SK-N-SH treated with all-trans-retinoic acid at 6 μM for 48 hours (cell line): Measurements from ENCODE around the gene CNTNAP2.

ENCODE experiments used
- ATAC-seq: fragments of 200-7000 bp; cut with Tn5 transposase; 3 replicates; pipeline ENCODE4 v1.9.1; 2020; ENCODE audit warnings: mild to moderate bottlenecking, moderate library complexity
- ARNTL ChIP-seq: fragments of 450-650 bp; formaldehyde crosslinking; IDR thresholded peaks from 2 replicates; pipeline ENCODE4 v1.5.0; 2020; ENCODE audit warnings: low read depth, mild to moderate bottlenecking, moderate library complexity, borderline replicate concordance
- BACH2 ChIP-seq: fragments of 250-450 bp; sonication (Bioruptor Pico); IDR thresholded peaks from 2 replicates; pipeline ENCODE4 v1.9.0; 2021; ENCODE audit warnings: mild to moderate bottlenecking, borderline replicate concordance
- ESRRG ChIP-seq: fragments of 250-450 bp; sonication (Bioruptor Pico); IDR thresholded peaks from 2 replicates; pipeline ENCODE4 v1.6.1; 2021; ENCODE audit warnings: mild to moderate bottlenecking
- GLIS3 ChIP-seq: fragments of 250-450 bp; sonication (Bioruptor Pico); IDR thresholded peaks from 2 replicates; pipeline ENCODE4 v1.5.0; 2020; ENCODE audit warnings: mild to moderate bottlenecking, moderate library complexity
- ISL1 ChIP-seq: fragments of 250-450 bp; sonication (Bioruptor Pico); IDR thresholded peaks from 2 replicates; pipeline ENCODE4 v2.1.2; 2022; ENCODE audit warnings: mild to moderate bottlenecking, moderate library complexity
- OSR1 ChIP-seq: fragments of 250-450 bp; sonication (Bioruptor Pico); IDR thresholded peaks from 2 replicates; pipeline ENCODE4 v1.8.0; 2022; ENCODE audit warnings: moderate library complexity, mild to moderate bottlenecking, inconsistent platforms
- PPARA ChIP-seq: fragments of 250-450 bp; sonication (Bioruptor Pico); IDR thresholded peaks from 2 replicates; pipeline ENCODE4 v1.5.0; 2020; ENCODE audit warnings: mild to moderate bottlenecking, borderline replicate concordance
- RARB ChIP-seq: fragments of 250-450 bp; sonication (Bioruptor Pico); IDR thresholded peaks from 2 replicates; pipeline ENCODE4 v1.8.0; 2021; ENCODE audit warnings: mild to moderate bottlenecking, moderate library complexity
- SNAI2 ChIP-seq: fragments of 250-450 bp; sonication (Bioruptor Pico); IDR thresholded peaks from 2 replicates; pipeline ENCODE4 v1.5.0; 2020; ENCODE audit warnings: mild to moderate bottlenecking, moderate library complexity
- TCF4 ChIP-seq: fragments of 250-450 bp; sonication (Bioruptor Pico); IDR thresholded peaks from 2 replicates; pipeline ENCODE4 v1.8.0; 2021; ENCODE audit warnings: mild to moderate bottlenecking, moderate library complexity, borderline replicate concordance
- ZC3H10 ChIP-seq: fragments of 250-450 bp; sonication (Bioruptor Pico); IDR thresholded peaks from 2 replicates; pipeline ENCODE4 v1.5.1; 2021; ENCODE audit warnings: mild to moderate bottlenecking, moderate library complexity
- ZFP3 ChIP-seq: fragments of 250-450 bp; sonication (Bioruptor Pico); IDR thresholded peaks from 2 replicates; pipeline ENCODE4 v1.5.0; 2020; ENCODE audit warnings: mild to moderate bottlenecking, moderate library complexity
- ZFP30 ChIP-seq: fragments of 450-650 bp; formaldehyde crosslinking; IDR thresholded peaks from 2 replicates; pipeline ENCODE4 v1.5.0; 2022; ENCODE audit warnings: mild to moderate bottlenecking, moderate library complexity
- ZNF565 ChIP-seq: fragments of 450-650 bp; formaldehyde crosslinking; conservative IDR thresholded peaks from 2 replicates; pipeline ENCODE4 v1.5.0; 2020; ENCODE audit warnings: low read depth, mild to moderate bottlenecking, moderate library complexity
- ZNF70 ChIP-seq: fragments of 450-650 bp; formaldehyde crosslinking; IDR thresholded peaks from 2 replicates; pipeline ENCODE4 v1.5.0; 2020; ENCODE audit warnings: mild to moderate bottlenecking, moderate library complexity
- ZNF8 ChIP-seq: fragments of 450-650 bp; formaldehyde crosslinking; IDR thresholded peaks from 2 replicates; pipeline ENCODE4 v1.5.0; 2020; ENCODE audit warnings: mild to moderate bottlenecking, moderate library complexity
- TF ChIP-seq, protein P1 (sequence below): fragments of 250-450 bp; sonication (Bioruptor Pico); IDR thresholded peaks from 2 replicates; pipeline ENCODE4 v1.8.0; 2020; ENCODE audit warnings: mild to moderate bottlenecking, moderate library complexity, borderline replicate concordance
- TF ChIP-seq, protein P2 (sequence below): fragments of 250-450 bp; sonication (Bioruptor Pico); IDR thresholded peaks from 2 replicates; pipeline ENCODE4 v1.5.0; 2020; ENCODE audit warnings: mild to moderate bottlenecking, moderate library complexity
- TF ChIP-seq, protein P3 (sequence below): fragments of 250-450 bp; sonication (Bioruptor Pico); IDR thresholded peaks from 2 replicates; pipeline ENCODE4 v1.8.0; 2021; ENCODE audit warnings: low read depth, mild to moderate bottlenecking, moderate library complexity, borderline replicate concordance
- TF ChIP-seq, protein P4 (sequence below): fragments of 250-450 bp; sonication (Bioruptor Pico); IDR thresholded peaks from 2 replicates; pipeline ENCODE4 v1.5.1; 2020; ENCODE audit warnings: low read depth, mild to moderate bottlenecking, moderate library complexity
- TF ChIP-seq, protein P5 (sequence below): fragments of 250-450 bp; sonication (Bioruptor Pico); IDR thresholded peaks from 2 replicates; pipeline ENCODE4 v1.5.1; 2021; ENCODE audit warnings: mild to moderate bottlenecking, moderate library complexity

CNTNAP2 gene

DNA sequence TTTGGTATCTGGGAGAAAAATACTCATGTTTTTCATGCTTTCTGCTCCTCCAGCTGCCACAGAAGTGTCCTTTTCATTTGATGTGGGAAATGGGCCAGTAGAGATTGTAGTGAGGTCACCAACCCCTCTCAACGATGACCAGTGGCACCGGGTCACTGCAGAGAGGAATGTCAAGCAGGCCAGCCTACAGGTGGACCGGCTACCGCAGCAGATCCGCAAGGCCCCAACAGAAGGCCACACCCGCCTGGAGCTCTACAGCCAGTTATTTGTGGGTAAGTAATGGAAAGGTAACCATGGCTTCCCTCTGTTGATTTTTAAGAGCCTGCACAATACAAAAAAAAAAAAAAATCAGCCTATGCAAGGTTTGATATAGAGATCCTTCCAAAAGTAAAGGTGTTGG lies 2030.8 kb downstream of the CNTNAP2 start:
- TF ChIP-seq GLIS3 (CRISPR knock-in tag) (no peak), ZC3H10 (no peak), ZFP3 (CRISPR knock-in tag) (no peak), SNAI2 (CRISPR knock-in tag) (no peak), OSR1 (CRISPR knock-in tag) (no peak), ZFP30 (CRISPR knock-in tag) (no peak), TCF4 (CRISPR knock-in tag) (no peak)
- TF ChIP-seq, protein P1, sequence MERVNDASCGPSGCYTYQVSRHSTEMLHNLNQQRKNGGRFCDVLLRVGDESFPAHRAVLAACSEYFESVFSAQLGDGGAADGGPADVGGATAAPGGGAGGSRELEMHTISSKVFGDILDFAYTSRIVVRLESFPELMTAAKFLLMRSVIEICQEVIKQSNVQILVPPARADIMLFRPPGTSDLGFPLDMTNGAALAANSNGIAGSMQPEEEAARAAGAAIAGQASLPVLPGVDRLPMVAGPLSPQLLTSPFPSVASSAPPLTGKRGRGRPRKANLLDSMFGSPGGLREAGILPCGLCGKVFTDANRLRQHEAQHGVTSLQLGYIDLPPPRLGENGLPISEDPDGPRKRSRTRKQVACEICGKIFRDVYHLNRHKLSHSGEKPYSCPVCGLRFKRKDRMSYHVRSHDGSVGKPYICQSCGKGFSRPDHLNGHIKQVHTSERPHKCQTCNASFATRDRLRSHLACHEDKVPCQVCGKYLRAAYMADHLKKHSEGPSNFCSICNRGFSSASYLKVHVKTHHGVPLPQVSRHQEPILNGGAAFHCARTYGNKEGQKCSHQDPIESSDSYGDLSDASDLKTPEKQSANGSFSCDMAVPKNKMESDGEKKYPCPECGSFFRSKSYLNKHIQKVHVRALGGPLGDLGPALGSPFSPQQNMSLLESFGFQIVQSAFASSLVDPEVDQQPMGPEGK (CRISPR knock-in tag) = no peak
- TF ChIP-seq, protein P2, sequence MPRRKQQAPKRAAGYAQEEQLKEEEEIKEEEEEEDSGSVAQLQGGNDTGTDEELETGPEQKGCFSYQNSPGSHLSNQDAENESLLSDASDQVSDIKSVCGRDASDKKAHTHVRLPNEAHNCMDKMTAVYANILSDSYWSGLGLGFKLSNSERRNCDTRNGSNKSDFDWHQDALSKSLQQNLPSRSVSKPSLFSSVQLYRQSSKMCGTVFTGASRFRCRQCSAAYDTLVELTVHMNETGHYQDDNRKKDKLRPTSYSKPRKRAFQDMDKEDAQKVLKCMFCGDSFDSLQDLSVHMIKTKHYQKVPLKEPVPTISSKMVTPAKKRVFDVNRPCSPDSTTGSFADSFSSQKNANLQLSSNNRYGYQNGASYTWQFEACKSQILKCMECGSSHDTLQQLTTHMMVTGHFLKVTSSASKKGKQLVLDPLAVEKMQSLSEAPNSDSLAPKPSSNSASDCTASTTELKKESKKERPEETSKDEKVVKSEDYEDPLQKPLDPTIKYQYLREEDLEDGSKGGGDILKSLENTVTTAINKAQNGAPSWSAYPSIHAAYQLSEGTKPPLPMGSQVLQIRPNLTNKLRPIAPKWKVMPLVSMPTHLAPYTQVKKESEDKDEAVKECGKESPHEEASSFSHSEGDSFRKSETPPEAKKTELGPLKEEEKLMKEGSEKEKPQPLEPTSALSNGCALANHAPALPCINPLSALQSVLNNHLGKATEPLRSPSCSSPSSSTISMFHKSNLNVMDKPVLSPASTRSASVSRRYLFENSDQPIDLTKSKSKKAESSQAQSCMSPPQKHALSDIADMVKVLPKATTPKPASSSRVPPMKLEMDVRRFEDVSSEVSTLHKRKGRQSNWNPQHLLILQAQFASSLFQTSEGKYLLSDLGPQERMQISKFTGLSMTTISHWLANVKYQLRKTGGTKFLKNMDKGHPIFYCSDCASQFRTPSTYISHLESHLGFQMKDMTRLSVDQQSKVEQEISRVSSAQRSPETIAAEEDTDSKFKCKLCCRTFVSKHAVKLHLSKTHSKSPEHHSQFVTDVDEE (CRISPR knock-in tag) = no peak
- ATAC-seq = no peak

DNA sequence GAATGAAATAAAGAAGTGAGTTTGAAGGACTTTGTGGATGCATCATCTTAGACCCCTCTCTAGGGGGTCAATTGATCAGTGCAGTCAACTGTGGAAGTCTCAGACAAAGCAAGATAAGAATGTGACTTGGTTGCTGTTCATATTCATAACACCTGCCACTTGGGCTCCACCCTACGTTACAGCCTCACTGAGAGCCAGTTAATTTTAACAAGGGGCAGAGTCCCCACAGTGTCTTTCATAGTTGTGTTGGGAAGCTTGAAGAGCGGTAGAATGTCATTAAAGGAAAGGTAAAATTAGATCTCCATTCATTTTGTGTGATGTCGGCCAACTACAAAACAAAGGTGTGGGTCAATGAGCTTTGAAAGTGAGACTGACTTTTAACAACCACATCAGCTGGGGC lies 2031.9 kb downstream of the CNTNAP2 start:
- TF ChIP-seq RARB (CRISPR knock-in tag) (no peak), ZFP30 (CRISPR knock-in tag) (no peak), ISL1 (no peak), ZC3H10 (no peak), GLIS3 (CRISPR knock-in tag) (no peak), ZFP3 (CRISPR knock-in tag) (no peak), ESRRG (CRISPR knock-in tag) (no peak), BACH2 (CRISPR knock-in tag) (no peak), PPARA (CRISPR knock-in tag) (no peak), ZNF70 (CRISPR knock-in tag) (no peak), ZNF565 (CRISPR knock-in tag) (no peak), ARNTL (CRISPR knock-in tag) (no peak), TCF4 (CRISPR knock-in tag) (no peak), ZNF8 (CRISPR knock-in tag) (no peak)
- TF ChIP-seq, protein P3, sequence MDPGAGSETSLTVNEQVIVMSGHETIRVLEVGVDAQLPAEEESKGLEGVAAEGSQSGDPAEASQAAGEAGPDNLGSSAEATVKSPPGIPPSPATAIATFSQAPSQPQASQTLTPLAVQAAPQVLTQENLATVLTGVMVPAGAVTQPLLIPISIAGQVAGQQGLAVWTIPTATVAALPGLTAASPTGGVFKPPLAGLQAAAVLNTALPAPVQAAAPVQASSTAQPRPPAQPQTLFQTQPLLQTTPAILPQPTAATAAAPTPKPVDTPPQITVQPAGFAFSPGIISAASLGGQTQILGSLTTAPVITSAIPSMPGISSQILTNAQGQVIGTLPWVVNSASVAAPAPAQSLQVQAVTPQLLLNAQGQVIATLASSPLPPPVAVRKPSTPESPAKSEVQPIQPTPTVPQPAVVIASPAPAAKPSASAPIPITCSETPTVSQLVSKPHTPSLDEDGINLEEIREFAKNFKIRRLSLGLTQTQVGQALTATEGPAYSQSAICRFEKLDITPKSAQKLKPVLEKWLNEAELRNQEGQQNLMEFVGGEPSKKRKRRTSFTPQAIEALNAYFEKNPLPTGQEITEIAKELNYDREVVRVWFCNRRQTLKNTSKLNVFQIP (CRISPR knock-in tag) = no peak
- TF ChIP-seq, protein P4, sequence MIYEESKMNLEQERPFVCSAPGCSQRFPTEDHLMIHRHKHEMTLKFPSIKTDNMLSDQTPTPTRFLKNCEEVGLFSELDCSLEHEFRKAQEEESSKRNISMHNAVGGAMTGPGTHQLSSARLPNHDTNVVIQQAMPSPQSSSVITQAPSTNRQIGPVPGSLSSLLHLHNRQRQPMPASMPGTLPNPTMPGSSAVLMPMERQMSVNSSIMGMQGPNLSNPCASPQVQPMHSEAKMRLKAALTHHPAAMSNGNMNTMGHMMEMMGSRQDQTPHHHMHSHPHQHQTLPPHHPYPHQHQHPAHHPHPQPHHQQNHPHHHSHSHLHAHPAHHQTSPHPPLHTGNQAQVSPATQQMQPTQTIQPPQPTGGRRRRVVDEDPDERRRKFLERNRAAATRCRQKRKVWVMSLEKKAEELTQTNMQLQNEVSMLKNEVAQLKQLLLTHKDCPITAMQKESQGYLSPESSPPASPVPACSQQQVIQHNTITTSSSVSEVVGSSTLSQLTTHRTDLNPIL (CRISPR knock-in tag) = no peak
- TF ChIP-seq, protein P2 (CRISPR knock-in tag) = no peak
- TF ChIP-seq, protein P5, sequence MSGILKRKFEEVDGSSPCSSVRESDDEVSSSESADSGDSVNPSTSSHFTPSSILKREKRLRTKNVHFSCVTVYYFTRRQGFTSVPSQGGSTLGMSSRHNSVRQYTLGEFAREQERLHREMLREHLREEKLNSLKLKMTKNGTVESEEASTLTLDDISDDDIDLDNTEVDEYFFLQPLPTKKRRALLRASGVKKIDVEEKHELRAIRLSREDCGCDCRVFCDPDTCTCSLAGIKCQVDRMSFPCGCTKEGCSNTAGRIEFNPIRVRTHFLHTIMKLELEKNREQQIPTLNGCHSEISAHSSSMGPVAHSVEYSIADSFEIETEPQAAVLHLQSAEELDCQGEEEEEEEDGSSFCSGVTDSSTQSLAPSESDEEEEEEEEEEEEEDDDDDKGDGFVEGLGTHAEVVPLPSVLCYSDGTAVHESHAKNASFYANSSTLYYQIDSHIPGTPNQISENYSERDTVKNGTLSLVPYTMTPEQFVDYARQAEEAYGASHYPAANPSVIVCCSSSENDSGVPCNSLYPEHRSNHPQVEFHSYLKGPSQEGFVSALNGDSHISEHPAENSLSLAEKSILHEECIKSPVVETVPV (CRISPR knock-in tag) = no peak
- ATAC-seq = no peak
